Activated CD4-positive, alpha-beta T cell treated with anti-CD3 and anti-CD28 coated beads, Interleukin-2, Interleukin-6, amounts not matched to agents 100 ng/mL and 50 ng/mL, durations not matched to agents 16 hours and 8 hours (primary cell): ENCODE data around the gene ANKS6.

Source experiments
- DNase-seq: peaks from one replicate; pipeline ENCODE4 v3.0.0-alpha.2; 2020

The ANKS6 gene

DNA sequence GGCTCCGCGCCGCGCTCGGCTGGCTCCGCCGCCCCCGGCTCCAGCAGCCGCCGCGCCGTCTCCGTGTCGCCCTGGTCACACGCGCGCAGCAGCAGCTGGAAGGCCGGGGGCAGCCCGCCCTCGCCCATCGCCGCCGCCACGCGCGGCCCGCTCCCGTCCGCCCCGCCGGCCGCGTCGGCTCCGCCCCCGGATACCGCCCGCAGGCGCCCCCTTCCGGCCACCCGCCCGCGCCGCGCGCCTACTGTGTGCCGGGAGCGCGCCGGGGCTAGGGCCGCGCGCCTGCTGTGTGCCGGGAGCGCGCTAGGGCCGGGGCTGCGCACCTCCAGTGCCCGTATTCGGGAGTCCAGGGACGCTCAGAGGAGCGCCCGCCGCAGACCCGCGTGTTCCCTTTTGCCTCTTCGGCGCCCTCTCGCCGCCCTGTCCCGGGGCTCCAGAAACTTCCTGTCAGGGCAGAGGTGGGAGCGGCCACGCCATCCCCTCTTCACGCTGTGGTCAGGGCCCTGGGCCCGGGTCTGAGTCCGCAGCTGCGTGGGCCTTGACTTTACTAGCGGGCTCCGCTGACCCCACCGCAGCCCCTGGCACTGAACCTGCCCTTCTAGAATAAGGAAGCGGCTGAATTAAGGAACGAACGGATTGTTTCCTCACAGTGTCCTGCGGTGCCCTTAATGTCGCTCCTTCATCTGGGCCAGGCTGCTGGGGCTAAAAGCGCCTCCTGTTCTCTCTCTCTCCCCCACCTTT is at the start of gene ANKS6:
Gene ANKS6, minus strand, starts transcription at position 192 of the 738 bp plus-strand sequence. Its CDS starts 64 bp downstream, at position 128.
- peak; percentile 89 for DNase-seq

DNA sequence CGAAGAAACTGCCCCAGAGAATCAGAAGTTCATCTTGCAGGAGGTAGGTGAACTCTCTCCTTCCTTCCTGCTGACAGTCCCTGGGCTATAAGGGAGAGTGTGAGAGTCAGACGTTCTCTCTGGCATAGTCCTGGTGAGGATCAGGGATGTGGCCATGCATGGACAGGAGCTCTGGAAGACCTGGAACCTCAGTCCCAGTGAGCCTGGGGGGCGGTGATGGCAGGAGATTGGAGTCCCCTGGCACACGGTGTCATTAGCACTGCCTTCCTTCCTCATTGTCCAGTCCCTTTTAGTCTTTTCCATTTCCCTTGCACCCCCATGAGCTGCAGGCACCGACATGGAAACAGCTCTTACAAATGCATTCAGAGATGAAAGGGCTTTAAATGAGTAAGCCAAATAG is 49.7 kb upstream of the ANKS6 start:
- DNase-seq: no peak

DNA sequence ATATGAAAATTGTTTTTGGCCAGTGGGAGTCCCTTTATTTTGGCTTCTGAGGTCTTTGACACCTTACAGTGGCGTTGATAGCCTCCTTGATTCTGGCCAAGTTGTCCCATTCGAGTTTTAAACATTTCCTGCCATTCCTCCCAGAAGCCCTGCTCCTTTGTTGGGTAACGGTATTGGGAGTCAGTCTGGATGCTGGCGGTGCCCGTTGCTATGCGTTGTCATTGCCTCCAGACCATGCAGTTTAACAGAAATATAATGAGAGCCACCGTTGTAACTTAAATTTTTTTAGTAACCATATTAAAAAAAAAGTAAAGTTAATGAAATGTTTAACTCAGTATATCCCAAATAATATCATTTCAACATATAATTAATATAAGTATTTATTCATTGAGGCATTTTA is 46.2 kb upstream of the ANKS6 start:
- no peak for DNase-seq

DNA sequence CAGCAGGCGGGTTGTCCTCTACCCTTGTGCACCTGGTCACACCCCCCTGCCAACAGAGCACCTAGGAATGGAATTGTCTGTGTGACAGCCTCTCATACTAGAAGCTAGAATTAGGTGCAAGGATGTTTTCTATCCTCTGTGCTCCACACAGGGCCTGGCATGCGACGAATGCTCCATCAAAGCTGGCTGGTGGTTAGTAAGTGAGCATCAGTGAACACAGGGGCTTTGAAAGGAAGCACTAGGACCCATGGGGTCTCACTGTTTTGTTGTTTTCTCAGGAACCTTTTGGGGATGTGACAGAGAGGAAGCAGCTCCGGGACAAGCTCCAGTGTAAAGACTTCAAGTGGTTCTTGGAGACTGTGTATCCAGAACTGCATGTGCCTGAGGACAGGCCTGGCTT is 43.4 kb upstream of the ANKS6 start:
- DNase-seq: no peak

DNA sequence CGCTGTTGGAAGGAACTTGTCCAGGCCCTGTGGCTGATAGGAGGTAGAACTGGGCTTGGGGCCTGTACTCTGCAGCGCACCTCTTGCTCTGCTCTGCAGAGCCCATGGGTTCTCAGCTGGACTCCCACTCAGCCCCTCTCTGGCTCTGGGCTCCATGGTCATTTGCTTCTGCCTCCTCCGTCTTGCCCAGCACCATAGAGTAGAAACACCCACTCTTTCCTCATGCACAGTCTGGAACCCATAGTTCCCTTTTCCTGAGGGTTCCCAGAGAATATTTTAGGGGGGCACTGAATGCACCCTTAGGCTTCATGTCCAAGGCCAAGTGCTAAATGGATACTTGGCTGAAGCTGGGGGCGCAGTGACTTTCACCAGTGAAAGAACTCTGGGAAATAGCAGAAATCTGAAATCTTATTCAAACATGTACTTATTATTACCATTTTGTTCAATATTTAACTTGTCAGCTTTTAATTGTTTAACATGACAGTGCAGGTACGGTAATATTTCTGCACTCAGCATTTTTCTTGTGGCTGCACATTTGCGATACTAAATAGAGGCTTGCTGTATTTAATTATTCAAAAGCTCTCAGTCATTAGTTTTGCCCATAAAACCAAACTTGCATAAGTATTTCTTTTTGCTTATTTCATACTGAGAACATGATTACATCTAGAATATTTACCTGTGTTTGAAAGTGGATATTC is 42.7 kb upstream of the ANKS6 start:
- DNase-seq: no peak

DNA sequence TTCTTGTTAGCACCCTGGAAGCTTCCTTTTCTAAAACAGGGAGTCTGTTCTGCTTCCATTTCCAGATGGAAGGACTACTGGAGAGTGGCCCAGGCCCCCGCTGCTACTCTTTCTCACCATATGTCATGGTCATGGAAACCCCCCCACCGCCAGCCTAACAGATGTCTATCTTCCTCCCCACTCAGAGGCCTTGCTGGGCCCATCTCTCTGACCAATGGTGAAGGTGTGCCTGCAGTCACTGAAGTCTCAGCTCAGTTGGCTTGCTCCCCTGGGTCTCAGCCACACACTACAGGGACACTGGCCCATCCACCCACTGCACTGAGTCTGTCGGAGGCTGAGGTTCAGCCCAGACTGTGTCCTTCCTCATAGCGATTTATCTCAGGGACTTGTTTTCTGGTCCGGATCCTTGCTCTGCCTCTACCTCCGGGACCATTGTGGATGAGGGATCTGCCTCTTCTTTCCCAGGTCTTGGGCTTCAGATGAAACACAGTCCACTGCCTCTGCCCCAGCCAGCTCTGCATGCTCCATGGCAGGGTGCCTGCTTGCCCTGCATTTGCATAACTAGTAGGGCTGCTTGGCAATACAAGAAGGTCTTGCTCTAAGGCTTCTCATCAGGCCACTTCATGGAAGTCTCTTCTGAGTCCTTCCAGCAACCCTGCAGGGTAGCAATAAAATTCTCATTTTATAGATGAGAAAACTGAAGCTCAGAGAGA is 42.0 kb upstream of the ANKS6 start:
- DNase-seq: no peak

DNA sequence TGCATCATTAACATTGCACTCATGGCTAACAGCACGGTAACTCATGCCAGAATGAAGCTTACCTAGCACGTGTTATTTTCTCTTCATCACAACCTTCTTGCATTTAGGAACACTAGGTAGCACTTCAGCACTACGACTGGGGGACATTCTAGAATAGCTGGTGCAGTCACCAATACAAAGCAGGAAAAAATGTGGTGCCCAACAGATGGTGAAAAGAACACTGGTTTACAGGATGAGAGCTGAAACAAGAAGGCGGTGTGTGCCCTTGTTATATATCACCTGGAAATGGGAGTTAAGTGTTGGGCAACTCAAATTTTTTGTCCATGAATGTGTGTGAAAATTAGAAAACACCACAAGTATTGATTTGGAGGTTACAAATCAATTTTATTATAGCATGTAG is 41.2 kb upstream of the ANKS6 start:
- DNase-seq: no peak

DNA sequence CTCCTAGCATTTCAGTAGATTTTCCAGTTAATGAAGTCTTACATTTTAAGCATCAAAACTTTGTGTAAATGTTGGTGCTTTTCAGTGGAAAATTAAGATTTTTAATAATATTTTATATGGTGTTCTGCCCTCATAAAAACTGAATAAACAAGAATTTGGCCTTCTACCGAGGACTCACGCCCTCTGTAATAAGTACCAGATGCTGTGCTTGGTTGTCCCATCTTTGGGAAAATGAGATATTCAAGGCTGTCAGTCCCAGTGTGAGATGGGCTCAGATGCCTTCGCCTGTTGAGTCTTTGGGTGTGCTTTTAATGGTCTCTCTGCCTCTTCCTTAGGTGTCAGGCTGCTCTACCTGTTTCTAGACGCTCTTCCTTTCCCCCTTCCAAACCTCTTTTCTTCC is 39.9 kb upstream of the ANKS6 start:
- DNase-seq: no peak

DNA sequence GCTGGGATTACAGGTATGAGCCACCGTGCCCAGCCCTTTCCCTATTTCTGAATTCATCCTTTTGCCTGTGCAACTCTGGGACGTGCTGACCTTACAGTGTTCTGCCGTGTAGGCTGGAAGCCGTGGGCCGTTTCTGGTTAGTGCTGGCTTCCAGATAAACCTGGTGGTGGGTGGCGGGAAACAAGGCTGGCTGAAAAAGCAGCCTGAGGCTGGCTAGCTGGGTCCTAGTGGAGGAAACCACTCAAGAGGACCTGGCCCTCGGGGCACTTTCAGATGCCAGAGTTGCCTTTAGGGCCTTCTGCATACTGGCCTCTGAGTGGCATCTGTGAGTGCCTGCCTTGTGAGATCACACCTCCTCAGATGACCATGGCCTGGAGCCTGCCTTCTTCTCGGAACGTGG is 38.0 kb upstream of the ANKS6 start:
- DNase-seq: no peak

DNA sequence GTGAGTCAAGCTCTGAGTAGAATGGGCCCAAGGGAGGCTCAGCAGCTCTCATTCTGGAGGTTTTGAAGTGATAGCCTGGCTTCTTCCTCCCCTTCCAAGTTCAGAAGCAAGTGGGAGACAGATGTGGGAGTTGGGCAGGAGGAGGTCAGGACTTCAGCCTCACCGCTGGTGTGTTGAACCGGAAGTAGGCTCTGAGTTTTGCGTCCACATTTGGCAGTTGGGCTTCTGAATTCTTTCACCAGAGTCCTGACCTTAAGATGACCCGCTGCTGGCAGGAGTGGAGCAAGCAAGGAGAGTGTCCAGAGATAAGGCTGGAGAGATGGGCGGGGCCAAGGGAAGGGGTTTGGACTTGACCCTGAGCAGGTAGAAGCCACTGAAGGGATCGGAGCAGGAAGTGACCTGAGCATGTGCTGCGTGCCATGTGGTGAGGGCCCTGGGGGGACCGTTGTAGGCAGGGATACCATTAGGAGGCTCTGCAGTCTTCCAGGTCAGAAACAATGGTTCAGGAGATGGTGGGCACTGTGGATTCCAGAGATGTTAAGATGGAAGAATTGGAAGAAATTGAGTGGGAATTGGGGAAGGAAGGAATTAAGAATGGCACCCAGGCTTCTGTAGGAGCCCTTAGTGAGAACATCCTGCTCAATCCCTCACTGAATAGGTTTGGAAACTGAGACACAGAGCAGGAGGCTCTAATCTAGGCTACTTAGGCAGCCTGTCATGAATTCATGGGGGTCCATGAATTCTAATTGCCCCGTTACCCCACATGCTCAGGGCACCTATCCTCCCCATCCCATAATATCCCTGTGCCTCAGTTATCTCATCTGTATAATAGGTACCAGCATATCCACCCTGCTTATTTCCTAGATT is 37.0 kb upstream of the ANKS6 start:
- no peak for DNase-seq

DNA sequence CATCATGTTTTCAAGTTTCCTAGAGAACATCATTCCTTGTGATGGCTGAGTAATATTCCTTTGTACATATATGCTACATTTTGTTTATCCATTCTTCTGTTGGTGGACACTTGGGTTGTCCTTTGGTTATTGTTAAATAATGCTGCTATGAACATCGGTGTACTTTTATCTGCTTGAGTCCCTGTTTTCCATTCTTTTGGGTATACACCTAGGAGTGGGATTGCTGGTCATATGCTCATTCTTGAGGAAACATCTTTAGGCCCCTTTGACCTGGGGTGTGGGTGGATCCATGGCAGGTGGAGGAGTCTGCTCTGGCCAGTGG is 36.4 kb upstream of the ANKS6 start:
- no peak for DNase-seq

DNA sequence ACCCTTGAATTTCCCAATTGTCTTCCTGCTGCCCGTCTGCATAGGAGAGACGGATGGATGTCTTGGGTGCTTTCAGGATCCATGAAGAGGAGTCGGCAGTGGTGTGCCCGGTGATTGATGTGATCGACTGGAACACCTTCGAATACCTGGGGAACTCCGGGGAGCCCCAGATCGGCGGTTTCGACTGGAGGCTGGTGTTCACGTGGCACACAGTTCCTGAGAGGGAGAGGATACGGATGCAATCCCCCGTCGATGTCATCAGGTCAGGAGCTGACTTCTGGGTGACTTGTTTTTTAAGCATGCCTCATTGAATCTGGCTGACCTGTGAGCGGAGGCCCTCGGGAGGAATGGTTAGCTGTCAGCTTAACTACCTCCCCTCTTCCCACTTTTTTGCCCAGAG is 35.3 kb upstream of the ANKS6 start:
- DNase-seq: no peak

DNA sequence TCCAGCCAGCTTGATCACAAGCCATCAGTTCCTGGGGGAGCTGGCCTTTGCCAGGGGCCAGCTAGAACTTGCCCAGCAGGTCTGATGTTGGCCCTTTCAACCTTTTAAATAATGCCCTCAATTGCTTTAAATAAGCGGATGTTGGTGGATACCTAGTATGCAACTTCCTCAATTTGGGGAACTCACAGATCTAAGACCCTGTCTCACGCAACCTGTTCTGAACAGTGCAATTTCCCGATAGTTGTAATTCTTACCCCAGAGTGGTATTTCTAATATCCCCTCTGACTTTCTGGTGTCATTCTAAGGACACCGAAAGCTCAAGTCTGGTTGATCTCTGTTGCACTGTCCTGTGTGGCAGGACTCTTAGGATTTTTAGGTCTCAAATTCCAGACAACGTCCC is 34.2 kb upstream of the ANKS6 start:
- DNase-seq: no peak

DNA sequence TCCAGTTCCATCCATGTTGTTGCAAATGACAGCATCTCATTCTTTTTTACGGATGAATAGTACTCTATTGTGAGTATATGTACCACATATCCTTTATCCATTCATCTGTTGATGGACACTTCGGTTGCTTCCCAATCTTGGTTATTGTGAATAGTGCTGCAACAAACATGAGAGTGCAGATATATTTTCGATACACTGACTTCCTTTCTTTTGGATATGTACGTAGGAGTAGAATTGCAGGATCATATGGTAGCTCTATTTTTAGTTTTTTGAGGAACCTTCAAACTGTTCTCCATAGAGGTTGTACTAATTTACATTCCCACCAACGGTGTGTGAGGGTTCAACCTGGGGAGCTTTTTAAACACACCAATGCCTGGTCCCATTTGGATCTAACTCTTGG is 33.4 kb upstream of the ANKS6 start:
- no peak for DNase-seq

DNA sequence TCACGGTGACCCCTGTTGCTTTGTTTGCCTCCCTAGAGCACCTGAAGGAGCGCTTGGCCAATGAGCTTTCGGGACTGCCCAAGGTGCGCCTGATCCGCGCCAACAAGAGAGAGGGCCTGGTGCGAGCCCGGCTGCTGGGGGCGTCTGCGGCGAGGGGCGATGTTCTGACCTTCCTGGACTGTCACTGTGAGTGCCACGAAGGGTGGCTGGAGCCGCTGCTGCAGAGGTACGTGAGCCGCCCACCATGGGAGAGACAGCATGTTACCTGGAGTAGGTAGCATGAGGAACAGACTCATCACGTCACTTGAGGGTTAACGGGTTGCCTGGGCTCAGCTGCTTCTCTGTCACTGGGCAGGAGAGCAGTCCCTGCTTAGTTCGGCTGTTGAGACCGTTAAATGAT is 30.4 kb upstream of the ANKS6 start:
- no peak for DNase-seq

DNA sequence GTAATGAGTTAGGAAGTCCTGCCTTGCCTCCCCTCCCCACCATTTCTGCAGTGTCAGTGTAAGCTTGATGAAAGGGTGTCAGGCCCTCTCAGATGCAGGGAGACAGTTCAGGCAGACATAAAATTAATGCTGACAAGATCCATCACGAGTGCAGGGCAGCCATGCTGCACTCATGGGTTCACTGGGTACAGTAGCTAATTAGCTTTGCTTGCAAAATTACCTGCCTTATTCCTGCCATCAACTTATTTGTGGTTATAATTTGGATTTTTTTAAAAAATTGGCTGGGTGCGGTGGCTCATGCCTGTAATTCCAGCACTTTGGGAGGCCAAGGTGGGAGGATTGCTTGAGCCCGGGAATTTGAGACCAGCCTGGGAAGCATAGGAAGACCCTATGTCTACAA is 29.1 kb upstream of the ANKS6 start:
- no peak for DNase-seq

DNA sequence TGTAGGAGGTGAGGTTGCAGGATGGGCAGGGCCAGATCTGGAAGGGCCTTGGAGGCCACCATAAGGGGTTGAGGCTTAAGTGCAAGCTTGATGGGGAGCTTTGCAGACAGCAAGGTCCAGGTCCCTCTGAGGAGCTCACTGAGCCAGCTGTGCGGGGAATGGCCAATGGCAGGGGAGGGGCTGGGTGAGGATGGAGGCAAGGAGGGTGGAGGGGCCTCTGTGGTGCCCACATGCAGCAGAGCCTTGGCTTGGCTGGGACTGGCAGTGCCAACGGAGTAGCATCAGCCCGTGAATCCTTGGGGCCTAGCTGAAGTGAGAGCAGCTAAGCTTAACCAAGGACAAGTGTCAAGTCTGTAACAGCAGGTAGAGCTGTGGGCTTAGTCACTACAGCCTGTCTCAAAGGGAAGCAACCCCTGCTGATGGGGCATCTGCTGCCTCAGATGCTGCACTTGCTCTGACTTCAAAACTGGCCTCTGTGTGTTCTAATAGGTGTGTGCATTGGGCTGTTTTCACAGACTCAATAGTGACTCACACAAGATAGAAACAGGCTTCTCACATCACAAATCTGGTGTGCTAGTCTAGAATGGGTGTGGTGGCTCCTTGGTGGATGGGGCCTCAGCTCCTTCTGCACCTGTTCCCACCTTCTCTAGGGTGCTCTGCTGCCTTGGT is 27.4 kb upstream of the ANKS6 start:
- DNase-seq: no peak

DNA sequence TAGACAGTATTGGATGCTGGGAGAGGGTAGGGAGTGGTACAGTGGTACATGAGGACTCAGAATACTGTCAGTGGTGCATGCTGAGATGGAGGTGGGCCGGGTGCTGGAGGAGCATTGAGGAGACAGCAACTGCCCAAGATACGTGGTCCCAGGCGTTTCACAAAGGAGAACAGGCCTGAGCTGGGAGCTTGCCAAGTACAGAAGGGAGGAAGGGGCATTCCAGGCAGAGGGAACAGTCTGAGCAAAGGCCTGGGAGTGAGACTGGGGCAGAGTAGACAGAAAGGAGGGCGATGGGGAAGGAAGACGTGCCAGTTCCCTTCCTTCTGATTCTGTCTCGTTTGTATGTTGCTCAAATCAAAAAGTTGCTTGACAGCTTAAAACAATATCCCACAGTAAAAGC is 26.3 kb upstream of the ANKS6 start:
- DNase-seq: no peak

DNA sequence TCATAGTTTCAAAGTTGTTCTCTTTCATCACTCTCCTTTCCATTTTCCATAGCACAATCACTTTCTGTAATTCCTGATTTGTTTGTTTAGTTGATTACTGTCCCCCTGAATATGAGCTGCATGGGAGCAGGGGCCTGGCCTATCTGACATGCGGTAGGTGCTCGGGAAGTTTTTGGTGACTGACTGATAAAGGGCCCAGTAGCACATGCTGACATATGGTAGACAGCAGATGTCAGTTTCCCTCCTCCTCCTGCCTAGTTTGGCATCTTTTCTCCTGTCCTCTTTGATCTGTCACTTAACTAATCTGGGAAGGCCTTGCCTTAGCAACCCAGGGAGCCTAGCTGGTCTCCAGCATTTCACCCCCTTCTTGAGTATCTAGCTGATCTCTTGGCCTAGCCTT is 25.5 kb upstream of the ANKS6 start:
- no peak for DNase-seq

DNA sequence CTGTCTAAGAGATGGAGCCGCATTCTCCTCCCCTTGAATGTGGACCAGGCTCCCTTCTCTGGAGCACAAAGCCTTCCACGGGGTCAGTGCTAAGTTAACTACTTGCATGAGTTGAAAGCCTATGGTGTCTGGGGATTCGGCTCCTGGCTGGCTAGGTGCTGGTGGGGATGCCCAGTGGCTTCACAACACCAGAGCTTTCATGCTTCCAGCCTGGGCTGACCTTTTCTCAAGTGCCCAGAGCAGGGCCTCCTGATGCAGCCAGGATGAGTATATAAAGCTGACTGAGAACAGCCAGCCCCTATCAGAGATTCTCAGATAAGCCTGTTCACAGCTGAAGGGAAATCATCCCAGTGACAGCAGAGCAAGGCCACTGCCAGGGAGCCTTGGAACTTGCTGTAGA is 22.9 kb upstream of the ANKS6 start:
- DNase-seq: no peak

DNA sequence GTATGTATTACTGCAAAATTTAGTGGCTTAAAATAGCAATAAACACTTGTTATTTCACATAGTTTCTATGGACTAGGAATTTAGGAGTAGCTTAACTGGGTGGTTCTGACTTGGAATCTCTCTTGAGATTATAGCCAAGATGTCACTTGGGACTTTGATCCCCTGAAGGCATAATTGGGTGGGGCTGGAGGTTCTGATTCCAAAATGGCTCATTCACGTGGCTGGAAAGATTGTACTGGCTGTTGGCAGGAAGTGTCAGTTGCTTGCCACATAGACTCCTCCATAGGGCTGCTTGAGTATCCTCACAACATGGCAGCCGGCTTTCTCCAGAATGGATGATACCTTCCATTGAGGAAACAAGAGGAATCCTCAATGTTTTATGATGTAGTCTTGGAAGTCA is 22.4 kb upstream of the ANKS6 start:
- DNase-seq: no peak

DNA sequence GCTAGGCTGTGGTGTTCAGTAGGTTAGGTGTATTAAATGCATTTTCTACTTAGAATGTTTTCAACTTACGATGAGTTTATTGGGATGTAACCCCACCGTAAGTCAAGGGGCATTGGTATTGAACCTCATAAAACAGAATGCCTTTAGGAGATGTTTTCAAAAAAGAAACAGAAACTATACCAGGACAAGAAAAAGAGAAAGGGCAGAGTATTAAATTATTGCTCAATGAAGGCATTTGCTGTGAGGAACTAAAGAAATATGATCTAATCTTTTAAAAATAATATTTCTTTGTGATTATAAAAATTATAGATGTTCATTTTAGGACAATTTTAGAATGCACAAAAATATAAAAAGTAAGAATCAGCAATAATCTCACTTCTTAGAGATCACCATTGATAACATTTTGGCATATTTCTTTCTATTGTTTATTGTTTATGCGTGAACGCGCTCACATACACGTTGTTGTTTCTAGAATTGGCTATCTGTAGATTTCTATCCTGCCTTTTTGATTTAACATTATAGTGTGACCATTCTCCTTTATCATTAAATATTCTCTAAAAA is 19.1 kb upstream of the ANKS6 start:
- no peak for DNase-seq
